Stimulated activated CD4-positive, alpha-beta T cell treated with anti-CD3 and anti-CD28 coated beads, Interleukin-4, amount 100 ng/mL, for 48 hours (primary cell): ENCODE measurements around the gene PSKH1.
"Not testable (repeated sequence)": the region's sequence is repeated elsewhere in the genome, so short reads cannot be mapped to it uniquely, and the experiment has no call there.

Source experiments
- DNase-seq, 2 donors: peaks; one replicate each; pipeline ENCODE4 v3.0.0-alpha.2; 2020; ENCODE audit warnings: low read depth in 2 of 2

The PSKH1 gene

GRCh38 chr16:67961551-67961957, 68.5 kb downstream of the PSKH1 start:
- no peak for DNase-seq

- DNase-seq: no peak
These were observed 69.1 kb downstream of the PSKH1 start for GRCh38 chr16:67962135-67962534.

- no peak for DNase-seq
These were observed 70.2 kb downstream of the PSKH1 start for GRCh38 chr16:67963292-67963661.

GRCh38 chr16:67963662-67964321, 70.7 kb downstream of the PSKH1 start:
- DNase-seq: no peak

DNA sequence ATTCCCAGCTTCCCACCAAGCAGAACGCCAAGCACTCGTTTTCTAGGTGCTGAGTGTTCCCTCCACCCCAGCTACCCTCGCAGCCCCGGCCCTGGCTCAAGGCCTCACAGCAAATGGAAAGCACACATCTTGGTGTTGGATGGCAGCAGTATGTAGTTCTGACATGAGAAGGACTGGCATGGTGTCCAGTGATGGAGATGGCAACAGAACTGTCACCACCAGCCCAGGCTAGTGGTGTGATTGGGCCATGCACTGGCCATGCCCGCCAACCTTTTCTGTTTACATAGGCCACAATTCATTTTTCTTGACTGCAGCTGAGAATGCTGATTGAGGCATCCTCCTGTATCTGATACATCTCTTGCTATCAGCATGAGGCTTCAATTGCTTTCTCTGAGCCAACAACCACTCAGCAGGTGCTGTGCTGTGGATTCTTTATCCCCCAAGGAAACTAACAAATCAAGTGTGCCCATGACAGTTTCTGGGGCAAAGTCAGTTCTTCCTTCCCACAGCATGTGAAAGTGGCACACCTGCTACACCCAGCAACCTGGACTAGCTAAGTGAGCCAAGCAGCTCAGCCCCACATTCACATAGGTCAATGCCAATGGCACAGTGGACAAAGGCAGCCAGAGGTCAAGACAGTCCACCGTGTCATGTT, 71.5 kb downstream of the PSKH1 start:
- no peak for DNase-seq

DNA sequence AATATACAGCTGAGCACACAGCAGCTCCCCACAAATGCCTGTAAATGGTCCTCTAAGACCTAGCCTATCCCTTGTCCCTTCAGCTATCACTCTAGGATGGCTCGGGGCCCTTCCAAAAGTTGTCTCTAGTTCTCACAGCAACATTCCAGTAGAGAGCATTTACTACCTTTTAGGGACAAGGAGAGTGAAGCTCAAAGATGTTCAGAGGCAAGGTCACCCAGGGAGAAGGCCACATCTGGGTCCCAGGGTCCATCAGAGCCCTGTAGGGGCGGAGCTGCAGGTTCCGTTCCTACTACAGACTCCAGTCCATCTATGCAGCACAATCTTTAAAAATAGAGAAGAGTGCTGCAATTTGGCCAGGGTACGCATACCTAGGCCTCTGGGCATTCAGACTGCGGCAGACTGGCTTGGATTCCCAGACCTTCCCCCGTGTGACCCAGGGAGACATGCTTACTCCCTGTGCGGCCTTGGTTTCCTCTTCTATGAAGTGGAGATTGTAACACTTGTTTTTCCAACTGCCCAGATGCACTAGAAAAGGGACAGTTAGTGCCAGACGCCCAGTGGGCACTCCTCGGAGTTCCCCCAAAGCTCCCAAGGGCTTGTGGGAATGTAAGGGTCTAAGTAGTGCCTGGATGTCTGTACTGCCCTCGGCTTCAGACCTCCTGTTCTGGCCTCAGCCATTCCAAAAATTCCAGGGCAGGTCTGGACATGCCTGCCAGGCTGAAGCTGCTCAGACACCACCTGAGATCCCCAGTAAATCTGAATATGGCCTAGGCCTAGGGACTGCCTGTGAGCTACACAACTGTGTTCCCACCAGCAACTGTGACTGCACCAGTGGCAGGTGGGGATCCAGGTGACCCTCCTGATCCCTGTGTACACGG, 72.9 kb downstream of the PSKH1 start:
- no peak for DNase-seq

DNA sequence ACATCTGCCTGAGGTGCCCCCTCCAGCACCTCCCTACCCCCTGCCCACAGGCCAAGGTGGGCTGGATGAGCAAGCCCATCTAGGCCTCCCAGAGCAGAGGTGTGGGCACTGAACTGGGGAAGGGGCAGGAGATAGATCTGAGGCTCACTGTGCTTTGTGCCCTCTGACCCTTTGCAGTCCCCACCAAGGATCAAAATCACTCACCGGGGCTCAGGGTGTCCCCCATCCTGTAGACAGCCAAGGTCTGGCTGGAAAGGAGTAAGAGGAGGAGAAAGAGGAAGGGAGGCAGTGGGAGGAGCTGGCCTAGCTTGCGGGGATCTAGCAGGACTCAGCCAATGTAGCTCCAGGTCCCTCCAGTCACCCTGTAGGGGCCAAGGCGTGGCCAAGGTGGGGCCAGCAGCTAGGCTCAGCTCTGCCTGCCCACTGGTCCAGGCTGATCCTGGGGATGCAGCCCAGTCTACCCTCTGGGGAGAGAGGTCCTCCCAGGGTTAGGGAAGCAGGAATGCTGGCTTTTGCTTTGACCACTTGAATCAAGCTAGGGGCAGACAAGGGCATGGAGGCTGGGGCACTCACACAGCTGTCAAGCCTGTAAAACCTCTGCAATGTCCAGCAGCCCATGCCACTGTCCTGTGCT, 73.6 kb downstream of the PSKH1 start:
- DNase-seq: no peak

GRCh38 chr16:67967183-67967957, 74.3 kb downstream of the PSKH1 start:
- no peak for DNase-seq

DNA sequence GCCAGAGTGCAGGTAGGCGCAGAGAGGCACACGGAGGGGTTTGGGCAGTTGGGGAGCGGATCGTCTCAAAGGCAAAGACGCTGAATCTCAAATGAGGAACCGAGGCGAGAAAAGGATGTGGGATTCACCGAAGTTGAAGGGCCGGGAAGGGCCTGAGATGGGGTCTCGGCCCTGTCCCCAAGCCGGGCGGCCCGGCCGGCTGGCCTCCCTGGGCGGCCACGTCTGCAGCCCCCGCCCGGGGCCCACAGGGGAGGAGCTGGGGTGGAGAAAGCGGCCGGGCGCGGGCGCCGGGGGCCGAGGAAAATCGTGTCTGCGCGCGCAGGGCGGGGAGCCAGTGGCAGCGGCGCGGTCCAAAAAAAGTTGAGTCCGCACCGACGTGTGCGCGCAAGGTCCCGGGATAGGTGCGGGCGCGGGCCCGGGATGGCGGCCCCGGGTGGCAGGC, 74.9 kb downstream of the PSKH1 start:
- DNase-seq: no peak

GRCh38 chr16:67968400-67969253, 75.6 kb downstream of the PSKH1 start, which contains the start of gene SLC12A4:
Gene SLC12A4 (minus strand): TSS chr16:67968637. CDS start chr16:67968553, 84 bp downstream.
- DNase-seq: peak; percentile 85 to 88

DNA sequence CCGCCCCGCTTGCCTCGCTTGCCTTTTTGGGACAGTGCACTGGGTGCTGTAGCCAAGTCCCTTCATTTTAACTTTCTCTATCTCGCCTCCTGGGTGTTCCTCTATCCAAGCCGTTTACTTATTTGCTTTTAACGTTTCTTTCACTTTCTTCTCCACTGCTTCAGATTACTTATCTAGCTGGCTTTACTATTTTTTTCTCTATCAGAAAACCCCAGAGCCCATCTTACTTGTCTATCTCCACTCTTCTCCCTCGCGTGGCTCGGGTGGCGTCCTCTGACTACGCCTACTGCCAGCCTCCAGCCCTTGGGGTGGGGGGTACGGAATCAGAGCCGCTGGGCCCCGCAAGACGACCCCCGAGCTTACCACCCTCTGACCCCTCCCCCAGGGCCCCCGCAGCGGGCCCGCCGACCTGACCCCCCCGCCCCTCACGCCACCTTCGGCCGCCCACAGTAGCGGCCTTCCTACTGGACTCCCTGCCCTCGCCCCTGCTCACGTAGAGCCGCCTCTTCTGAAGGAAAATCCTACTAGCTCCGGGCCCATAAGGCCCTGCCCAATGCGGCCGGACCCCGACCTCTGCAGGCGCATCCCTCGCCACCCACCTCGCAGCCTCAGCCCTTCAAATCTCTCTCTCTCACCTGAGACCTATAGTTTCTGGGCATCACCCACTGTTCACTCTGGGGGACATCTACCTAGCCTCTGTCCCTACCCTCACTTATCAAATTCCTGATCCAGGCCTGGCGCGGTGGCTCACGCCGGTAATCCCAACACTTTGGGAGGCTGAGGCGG, 76.4 kb downstream of the PSKH1 start:
- no peak for DNase-seq

GRCh38 chr16:67971111-67971510, 78.1 kb downstream of the PSKH1 start:
- DNase-seq: no peak

DNA sequence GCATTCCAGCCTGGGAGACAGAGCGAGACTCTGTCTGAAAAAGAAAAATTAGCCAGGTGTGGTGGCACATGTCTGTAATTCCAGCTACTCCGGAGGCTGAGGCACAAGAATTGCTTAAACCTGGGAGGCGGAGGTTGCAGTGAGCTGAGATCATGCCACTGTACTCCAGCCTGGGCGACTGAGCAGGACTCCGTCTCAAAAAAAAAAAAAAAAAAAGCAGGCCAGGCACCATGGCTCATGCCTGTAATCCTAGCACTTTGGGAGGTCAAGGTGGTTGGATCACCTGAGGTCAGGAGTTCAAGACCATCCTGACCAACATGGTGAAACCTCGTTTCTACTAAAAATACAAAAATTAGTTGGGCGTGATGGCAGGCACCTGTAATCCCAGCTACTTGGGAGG, 79.2 kb downstream of the PSKH1 start:
- not testable (repeated sequence) for DNase-seq

DNA sequence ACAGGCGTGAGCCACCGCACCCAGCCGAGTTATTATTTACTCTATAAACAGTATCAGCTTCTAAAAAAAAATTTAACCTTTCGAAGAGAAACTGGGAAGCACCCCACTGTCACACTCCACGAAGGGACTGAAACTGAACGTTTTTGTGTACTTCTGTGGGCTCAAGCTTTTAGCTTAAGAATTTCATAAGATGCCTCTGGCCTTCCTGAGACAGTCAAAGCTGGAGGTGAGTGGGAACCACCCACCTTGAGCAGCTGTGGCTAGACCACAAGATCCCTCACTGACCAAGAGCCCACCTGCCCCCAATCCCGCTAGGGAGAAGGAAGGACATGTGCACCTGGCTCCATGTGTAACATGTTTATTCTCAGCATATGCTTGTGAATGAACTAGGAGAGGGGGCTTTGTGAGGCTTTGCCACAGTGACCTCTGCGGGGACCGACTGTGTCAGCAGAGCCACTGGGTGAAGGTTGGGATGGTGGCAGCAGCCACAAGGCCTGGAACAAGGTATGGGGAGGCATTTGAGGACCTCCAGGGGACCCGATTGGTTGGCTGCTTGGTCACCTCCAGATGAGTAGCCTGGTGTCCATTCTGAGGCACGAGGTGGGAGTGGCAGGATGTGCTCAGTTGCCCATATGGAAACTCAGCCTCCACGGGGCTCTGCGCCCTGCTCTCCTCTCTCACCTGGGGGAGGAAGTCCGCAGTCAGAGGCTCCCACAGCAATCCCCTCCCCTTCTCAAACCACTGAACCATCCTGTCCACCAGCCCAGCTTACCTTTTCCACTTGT, 82.5 kb downstream of the PSKH1 start:
- DNase-seq: no peak

DNA sequence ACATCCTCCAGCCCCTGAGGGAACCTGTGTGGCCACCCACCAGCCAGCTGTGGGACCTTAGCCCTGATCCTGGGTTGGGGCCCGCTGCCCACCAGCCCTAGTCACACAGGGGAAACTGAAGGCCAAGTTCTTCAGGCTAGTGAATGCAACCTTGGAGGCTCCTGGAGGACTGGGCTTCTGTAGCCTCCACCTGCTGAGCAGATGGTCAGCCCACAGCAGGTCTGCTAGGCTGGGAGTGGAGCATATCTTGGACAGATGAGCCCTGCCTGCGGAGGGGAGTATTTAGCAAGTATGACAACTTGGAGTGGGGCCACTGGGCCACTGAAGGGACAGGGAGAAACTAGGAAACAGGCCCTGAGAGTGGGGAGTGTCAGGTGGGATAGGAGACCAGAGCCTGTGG, 83.2 kb downstream of the PSKH1 start:
- no peak for DNase-seq

DNA sequence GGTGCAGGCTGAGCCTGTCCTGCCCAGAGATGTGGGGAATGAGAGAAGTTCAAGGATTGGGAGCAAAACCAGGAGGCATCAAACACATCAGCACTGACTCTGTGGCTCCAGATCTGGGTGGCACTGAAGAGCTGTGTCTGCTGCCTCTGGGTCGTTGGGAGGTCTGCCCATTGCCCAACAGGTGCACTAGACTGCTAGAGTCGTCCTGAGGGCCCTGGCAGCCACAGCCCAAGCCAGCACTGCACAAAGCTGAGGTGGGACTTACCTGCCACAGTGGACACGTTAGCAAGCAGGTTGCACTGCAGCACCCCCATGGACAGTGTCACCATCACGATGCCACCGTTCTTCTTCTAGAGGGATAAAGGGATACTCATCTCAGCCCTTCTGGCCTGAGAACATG, 84.0 kb downstream of the PSKH1 start:
- DNase-seq: no peak

- DNase-seq: no peak
These were observed 84.6 kb downstream of the PSKH1 start for GRCh38 chr16:67977469-67978227.
